GM18519 (cell line): ENCODE results near the gene PAGE4.

Experiments used
- ATAC-seq: cut with Tn5 transposase; IDR thresholded peaks from one replicate; pipeline ENCODE4 v1.9.1; 2021; ENCODE audit warnings: mild to moderate bottlenecking, moderate library complexity; ENCODE audit not compliant: unreplicated experiment, low FRiP score

Gene PAGE4

DNA sequence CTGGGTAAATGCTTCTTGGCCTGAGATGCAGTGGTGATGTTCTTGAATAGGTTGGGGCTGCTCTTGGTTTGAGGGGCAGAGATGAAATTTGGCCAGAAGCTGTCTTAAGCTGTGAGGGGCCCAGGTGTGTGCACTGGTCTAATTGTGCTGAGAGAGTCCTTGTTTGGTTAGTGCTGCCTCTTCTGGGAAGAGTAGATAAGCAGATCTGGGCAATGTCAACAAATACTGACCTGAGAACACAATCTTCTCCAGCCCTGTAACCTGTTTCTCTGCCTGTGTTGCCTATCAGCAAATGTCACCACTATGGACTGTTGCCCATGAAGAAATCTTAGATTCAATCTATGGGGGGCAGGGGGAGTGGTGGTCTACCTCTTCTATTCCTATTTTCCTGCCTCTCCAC lies 33.0 kb downstream of the PAGE4 start:
- ATAC-seq: no peak

DNA sequence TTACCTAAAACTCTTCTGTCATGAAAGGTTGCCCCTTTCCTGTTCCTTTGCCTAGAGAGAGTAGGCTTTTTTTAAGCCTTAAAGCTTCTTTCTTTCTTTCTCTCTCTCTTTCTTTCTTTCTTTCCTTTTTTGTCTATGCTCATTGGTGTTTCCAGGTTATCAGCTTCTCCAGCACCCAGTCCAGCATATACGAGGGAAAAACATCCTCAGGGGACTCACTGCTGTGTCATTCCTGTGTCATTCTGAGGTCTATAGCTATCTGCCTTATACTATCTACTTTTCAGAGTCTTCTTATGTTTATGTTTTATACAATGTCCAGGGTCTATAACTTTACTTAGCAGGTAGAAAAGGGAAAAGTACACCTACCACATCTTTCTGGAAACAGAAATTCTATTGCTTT lies 39.6 kb downstream of the PAGE4 start:
- ATAC-seq: no peak

- ATAC-seq: no peak
Measured at GRCh38 chrX:49876750-49877149, 47.6 kb downstream of the PAGE4 start.

GRCh38 chrX:49877397-49878101 lies 48.4 kb downstream of the PAGE4 start:
- ATAC-seq: no peak

GRCh38 chrX:49878128-49878833 lies 49.2 kb downstream of the PAGE4 start:
- ATAC-seq: no peak

DNA sequence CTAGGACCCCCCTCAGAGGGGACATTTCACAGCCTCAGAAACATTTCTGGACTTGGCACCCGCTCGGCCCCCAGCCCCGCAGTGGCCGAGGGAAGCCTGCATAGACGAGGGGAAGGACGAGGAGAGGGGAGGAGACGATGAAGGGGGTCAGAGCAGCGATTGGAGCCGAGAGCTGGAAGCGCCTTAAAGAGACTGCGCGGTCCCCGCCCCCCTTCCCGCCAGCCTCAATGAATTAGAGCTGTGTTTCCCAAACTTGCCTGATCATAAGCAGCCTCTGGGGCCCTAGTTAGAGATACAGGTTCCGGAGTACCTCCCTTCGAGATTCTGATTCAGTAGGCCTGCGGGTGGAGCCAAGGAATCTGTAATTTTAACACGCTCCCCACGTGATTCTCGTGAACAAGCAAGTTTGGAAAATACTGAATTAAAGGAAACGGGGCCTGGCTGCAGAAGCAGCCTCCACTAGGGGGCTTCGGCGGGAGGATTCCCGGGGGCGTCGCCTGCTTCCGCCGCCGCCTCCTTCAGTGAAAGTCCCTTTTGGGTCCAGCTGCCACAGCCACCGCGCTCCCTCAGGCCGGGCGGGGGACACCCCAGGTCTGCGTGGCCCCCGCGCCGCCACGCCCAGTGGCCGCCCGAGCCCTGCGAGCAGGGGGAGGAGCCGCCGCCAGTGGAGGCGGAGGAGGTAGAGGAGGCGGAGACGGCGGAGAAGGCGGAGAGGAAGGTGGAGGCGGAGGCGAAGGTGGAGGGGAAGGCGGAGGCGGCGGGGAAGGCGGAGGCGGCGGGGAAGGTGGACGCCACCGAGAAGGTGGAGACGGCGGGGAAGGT lies 49.9 kb downstream of the PAGE4 start, which contains the start of gene USP27X:
Gene USP27X, plus strand, starts transcription at position 651 of the 822 bp plus-strand sequence. CDS start 824 bp downstream, outside the sequence.
- ATAC-seq: peak; percentile 89

DNA sequence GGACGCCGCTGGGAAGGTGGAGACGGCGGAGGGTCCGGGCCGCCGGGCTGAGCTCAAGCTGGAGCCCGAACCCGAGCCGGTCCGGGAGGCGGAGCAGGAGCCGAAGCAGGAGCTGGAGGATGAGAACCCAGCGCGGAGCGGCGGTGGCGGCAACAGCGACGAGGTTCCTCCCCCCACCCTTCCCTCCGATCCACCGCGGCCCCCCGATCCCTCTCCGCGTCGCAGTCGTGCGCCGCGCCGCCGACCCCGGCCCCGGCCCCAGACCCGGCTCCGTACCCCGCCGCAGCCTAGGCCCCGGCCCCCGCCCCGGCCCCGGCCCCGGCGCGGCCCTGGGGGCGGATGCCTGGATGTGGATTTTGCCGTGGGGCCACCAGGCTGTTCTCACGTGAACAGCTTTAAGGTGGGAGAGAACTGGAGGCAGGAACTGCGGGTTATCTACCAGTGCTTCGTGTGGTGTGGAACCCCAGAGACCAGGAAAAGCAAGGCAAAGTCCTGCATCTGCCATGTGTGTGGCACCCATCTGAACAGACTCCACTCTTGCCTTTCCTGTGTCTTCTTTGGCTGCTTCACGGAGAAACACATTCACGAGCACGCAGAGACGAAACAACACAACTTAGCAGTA lies 50.7 kb downstream of the PAGE4 start:
- no peak for ATAC-seq

DNA sequence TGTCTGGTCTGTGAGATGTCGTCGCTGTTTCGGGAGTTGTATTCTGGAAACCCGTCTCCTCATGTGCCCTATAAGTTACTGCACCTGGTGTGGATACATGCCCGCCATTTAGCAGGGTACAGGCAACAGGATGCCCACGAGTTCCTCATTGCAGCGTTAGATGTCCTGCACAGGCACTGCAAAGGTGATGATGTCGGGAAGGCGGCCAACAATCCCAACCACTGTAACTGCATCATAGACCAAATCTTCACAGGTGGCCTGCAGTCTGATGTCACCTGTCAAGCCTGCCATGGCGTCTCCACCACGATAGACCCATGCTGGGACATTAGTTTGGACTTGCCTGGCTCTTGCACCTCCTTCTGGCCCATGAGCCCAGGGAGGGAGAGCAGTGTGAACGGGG lies 51.6 kb downstream of the PAGE4 start:
- ATAC-seq: no peak
